IMR-90 (cell line): ENCODE data around the gene TACC2.

ENCODE experiments used
- CTCF ChIP-seq: conservative IDR thresholded peaks from 2 replicates; pipeline ENCODE4 v1.5.1; 2012; ENCODE audit warnings: mild to moderate bottlenecking, low read depth, low read length, improper control_type of control experiment
- POLR2A ChIP-seq: IDR thresholded peaks from 2 replicates; pipeline ENCODE4 v1.6.1; 2012; ENCODE audit warnings: mild to moderate bottlenecking, low read depth, low read length

DNA sequence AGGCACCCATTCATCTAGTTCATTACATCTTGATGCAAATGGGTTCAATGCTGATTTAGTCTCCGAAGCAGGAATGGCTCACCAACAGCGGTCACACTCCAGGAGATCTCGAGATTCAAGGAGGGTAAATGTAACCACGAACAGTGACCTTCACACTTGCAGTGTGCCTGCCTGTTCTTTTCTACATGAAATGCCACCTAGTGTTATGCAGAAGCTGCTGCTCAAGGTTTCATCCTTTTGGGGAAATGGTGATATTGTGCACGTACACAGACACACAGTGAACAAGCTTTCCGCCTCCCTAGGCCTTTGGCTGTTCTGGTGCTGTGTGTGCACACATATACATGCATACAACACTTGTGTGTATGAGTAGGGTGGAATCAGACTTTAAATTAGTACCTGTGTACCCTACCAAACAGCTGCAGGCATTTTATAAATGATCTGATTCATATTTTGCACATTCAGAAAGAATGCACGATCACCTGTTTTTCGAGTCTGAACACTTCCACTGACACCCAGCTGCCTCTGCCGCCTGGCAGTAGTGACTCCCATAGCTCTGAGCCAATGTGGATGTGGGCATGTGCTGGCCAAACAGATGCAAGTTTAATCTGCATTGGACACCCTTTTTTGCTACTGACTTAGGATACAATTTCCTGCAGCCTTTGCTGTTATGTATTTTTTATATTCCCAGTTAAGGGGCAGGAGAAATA lies 100.5 kb downstream of the TACC2 start:
- no peak for TF ChIP-seq CTCF
- no peak for TF ChIP-seq POLR2A
